Stimulated activated CD4-positive, alpha-beta T cell treated with anti-CD3 and anti-CD28 coated beads, Interleukin-4, amount 100 ng/mL, for 4 hours (primary cell): ENCODE results near the gene OR9A4.

ENCODE experiments used
- DNase-seq, 2 experiments: peaks; one replicate each; pipeline ENCODE4 v3.0.0-alpha.2; 2020

OR9A4 gene

GRCh38 chr7:141949021-141949420 lies 32.8 kb downstream of the OR9A4 start:
- DNase-seq, result no peak

- DNase-seq, result no peak
Measured at GRCh38 chr7:141949451-141949850, 33.3 kb downstream of the OR9A4 start.

GRCh38 chr7:141949911-141950310 lies 33.7 kb downstream of the OR9A4 start:
- DNase-seq, result no peak

- no peak for DNase-seq
Measured at GRCh38 chr7:141950806-141951205, 34.6 kb downstream of the OR9A4 start.

DNA sequence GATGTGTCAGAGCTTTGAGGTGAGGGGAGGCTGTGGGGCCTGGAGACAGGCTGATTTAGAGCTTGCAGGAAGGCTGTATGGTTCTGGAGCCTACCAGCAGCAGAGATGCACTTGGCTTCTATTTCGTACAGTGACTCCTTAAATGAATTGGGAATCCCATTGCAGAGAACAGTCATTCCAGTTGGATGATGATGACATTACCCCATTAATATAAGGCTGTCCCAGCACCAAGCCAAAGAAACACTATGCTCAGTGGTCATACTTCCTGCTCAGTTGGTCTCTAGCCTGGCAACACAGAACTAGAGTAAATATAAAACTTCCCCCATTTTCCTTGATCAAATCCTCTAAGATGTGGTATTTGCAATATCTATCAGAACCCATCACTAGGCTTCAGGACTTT lies 36.3 kb downstream of the OR9A4 start:
- DNase-seq, result no peak

GRCh38 chr7:141954334-141954733 lies 38.1 kb downstream of the OR9A4 start:
- DNase-seq, result no peak

GRCh38 chr7:141956084-141956483 lies 39.9 kb downstream of the OR9A4 start:
- no peak for DNase-seq

- DNase-seq, result no peak
Measured at GRCh38 chr7:141960687-141961422, 44.7 kb downstream of the OR9A4 start.
